ENCODE results near the gene SPI1.

SPI1 gene

DNA sequence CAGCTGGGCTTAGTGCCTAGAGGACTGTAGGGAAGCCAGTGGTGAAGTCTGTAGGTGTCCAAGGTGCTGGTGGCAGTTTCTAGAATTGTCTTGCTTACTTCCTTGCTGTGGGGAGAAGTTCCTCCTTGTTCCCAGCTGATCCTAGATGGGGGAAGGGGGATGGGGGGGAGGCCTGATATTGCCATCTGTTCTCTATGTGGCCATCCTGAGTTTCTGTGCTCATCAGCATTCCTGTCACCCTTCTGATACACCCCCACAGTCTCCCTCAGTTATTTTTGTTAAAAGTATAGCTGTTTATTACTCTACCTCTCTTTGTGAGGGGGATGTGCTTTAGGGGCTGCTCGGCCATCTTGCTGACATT lies 71.9 kb downstream of the SPI1 start:
- Histone ChIP-seq H3K9me3 (ENCODE audit: control insufficient read depth, low read length) (peaks cover 8% of the 10 kb centered on the region), H3K4me3 (ENCODE audit: extremely low read depth, insufficient read depth, low read length, poor library complexity, severe bottlenecking) (no peak overlapping the region), H3K27ac (ENCODE audit: low read depth, low read length, severe bottlenecking) (no peak overlapping the region), H3K36me3 (ENCODE audit: control insufficient read depth, insufficient read depth, low read length) (peaks cover 93% of the 10 kb centered on the region), H3K4me1 (ENCODE audit: control insufficient read depth, insufficient read depth, low read length, poor library complexity, severe bottlenecking) (no peaks in the 10 kb centered on the region)
- WGBS, 2 experiments (ENCODE audit: insufficient coverage in 2 of 2), result no CpG with 5 or more reads among the region's 1 CpG

DNA sequence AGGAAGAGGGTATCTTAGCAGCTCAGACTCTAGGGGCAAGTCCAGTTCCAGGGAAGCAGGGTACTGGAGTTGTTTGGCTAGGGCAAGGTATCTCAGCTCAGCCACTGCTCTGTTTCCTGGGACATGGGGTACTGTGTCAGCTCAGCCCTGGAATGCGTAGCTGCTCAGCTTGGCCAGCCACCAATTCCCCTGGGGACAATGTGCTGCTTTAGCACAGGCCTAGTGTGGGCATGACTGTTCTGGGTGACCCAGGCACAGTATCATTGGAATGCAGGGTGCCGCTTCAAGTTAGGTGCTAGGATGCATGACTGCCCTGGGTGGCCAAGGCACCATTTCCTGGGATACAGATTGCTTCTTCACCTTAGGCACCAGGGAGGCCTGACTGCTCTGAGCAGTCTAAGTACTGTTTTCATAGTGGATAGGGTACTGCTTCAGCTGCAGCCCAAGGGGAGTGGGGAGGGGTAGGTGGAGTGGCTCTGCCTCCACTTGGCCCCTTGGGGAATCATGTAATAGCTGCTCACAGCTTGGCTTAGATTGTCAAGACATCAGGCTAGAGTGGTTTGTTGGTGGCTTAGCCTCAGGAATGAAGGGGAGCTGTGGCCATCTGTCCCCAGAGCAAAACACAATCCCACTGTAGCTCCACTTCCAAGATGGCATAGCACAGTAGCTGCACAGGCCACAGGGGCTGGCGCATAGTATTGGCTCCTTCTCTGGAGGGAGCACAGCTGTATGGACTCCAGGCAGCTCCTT lies 72.4 kb downstream of the SPI1 start:
- Histone ChIP-seq H3K36me3 (ENCODE audit: control insufficient read depth, insufficient read depth, low read length) (peaks cover 91% of the 10 kb centered on the region), H3K4me1 (ENCODE audit: control insufficient read depth, insufficient read depth, low read length, poor library complexity, severe bottlenecking) (no peaks in the 10 kb centered on the region), H3K4me3 (ENCODE audit: extremely low read depth, insufficient read depth, low read length, poor library complexity, severe bottlenecking) (no peak overlapping the region), H3K27ac (ENCODE audit: low read depth, low read length, severe bottlenecking) (no peak overlapping the region), H3K9me3 (ENCODE audit: control insufficient read depth, low read length) (peaks cover 8% of the 10 kb centered on the region)
- WGBS, 2 experiments (ENCODE audit: insufficient coverage in 2 of 2), result 92 to 96% methylated on average over 3 of the region's 3 CpGs

Data from mesodermal cell (in vitro differentiated cells).